ENCODE data around the gene TFPI.
"Not testable (repeated sequence)": the region's sequence is repeated elsewhere in the genome, so short reads cannot be mapped to it uniquely, and the experiment has no call there.

Gene TFPI

GRCh38 chr2:187552828-187553681 is 1.2 kb downstream of the TFPI start:
- no peak for DNase-seq (ENCODE audit: low read depth)

DNA sequence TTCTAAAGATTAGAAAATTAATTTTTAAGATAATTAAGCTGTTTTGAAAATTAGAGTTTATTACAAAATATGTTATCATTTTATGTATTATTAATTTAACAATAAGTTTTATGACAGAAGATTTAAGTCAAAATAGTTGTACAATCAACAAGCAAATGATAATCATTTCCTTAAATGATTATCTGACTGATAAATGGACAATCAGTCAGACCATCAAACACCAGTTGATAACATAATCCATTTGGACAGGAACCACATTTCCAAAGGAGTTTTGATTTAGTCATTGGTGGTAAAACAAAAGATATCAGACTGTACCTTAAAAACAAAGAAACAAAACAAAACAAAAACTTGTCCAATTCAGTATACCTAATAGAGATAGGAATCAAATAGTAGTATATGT is 1.9 kb downstream of the TFPI start:
- no peak for DNase-seq (ENCODE audit: low read depth)

DNA sequence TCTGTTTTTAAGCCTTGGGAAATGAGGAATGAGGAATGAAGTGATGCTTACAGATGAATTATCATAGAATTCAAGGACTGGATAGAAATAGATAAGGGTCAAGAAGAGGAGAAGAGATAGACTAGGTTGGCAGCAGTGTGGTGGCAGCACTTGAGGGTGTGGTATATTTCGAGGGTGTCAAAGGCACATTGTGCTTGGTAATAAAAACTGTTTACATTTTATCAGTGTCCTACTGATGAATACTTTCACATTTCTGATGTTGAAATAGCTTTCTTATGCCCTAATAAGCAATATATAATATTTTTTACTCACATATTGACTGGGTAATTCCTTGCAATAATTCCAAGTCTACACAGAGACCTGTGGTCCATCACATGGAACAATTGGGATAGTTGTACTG is 3.4 kb downstream of the TFPI start:
- DNase-seq (ENCODE audit: low read depth), result no peak

GRCh38 chr2:187549951-187550555 is 4.2 kb downstream of the TFPI start:
- no peak for DNase-seq (ENCODE audit: low read depth)

DNA sequence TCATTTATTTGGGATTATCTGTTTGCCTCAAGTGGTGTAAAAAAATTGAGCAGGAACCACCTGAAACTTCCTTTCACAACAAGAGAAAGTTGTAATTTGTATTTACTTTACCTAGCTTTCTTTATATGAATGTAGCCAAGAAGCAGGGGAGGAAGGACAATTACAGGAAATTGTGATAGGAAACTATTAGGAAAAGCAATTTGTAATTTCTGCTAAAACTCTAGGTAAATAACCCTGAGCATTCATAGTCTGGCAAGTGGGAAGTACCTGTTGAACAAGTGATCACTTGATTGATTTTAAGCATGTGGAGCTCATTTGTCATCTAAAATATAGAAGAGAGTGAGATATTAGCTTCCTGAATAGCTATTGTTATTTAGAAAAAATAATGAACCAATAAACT is 5.0 kb downstream of the TFPI start:
- DNase-seq (ENCODE audit: low read depth), result no peak

- no peak for DNase-seq (ENCODE audit: low read depth)
Measured at GRCh38 chr2:187548656-187549055, 5.6 kb downstream of the TFPI start.

DNA sequence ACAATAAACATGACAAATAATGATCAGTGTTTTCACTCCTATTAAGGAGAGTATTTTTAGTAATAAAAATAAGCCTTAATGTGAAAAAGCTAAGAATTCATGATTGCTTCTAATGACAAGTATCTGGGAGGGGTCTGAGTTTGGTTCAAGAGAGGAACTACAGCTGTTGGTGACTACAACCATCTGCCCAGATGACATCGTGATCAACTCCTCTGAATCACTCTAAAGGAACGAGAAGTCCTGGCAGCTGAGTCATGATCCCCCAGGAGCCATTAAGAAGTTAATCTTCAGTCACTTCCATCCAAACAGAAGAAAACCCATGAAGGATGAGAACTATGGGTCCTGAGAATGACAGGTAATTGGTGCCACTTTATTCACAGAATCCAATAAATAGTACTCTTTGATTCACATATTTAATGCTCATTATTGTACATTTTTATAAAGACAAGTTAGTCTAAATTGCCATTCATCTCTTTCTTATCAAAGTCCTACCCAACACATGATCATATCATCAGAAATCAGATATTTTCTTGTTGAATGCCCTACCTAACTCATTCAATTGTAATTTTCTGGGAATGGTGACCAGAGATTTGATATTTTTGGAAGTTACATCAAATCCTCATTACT is 6.8 kb downstream of the TFPI start:
- peak; percentile 82 for DNase-seq (ENCODE audit: low read depth)

- no peak for DNase-seq (ENCODE audit: low read depth)
Measured at GRCh38 chr2:187546762-187547333, 7.4 kb downstream of the TFPI start.

DNA sequence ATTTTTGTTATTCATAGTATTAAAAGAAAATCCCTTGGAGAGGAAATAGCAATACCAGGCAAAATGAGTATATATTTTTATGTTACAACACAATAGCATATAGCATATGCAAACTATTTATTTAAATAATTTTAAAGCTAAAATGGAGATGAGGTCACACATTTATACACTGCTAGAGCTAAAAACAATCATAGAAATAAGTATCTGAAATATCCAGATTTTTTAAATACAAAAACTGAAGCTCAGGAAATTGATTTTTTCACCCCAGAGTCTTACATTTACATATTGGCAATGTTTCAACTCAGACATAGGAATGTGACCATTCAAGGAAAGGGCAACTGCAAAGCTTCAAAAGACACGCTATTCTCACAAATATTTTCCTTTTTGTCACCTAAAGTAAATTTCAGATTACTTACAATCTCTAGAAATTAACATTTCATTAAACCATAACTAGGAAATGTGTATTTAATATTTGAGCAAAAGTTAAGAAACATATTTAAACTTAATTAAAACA is 8.9 kb downstream of the TFPI start:
- DNase-seq (ENCODE audit: low read depth), result no peak

- no peak for DNase-seq (ENCODE audit: low read depth)
Measured at GRCh38 chr2:187544371-187545080, 9.7 kb downstream of the TFPI start.

- no peak for DNase-seq (ENCODE audit: low read depth)
Measured at GRCh38 chr2:187543488-187543887, 10.7 kb downstream of the TFPI start.

GRCh38 chr2:187542123-187542522 is 12.1 kb downstream of the TFPI start:
- DNase-seq (ENCODE audit: low read depth), result no peak

- peak; percentile 81 for DNase-seq (ENCODE audit: low read depth)
Measured at GRCh38 chr2:187541086-187542085, 12.8 kb downstream of the TFPI start.

DNA sequence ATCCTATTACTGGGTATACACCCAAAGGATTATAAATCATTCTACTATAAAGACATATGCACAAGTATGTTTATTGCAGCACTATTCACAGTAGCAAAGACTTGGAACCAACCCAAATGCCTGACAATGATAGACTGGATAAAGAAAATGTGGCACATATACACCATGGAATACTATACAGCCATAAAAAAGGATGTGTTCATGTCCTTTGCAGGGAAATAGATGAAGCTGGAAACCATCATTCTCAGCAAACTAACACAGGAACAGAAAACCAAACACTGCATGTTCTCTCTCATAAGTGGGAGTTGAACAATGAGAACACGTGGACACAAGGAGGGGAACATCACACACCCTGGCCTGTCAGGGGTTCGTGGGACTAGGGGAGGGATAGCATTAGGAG is 16.0 kb downstream of the TFPI start:
- not testable (repeated sequence) for DNase-seq (ENCODE audit: low read depth)

DNA sequence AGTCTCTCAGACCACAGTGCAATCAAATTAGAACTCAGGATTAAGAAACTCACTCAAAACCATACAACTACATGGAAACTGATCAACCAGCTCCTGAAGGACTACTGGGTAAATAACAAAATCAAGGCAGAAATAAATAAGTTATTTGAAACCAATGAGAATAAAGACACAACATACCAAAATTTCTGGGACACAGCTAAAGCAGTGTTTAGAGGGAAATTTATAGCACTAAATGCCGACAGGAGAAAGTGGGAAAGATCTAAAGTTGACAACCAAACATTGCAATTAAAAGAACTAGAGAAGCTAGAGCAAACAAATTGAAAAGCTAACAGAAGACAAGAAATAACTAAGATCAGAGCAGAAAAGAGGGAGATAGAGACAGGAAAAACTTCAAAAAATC is 18.9 kb downstream of the TFPI start:
- DNase-seq (ENCODE audit: low read depth), result not testable (repeated sequence)

- DNase-seq (ENCODE audit: low read depth), result no peak
Measured at GRCh38 chr2:187532333-187533120, 21.7 kb downstream of the TFPI start.

DNA sequence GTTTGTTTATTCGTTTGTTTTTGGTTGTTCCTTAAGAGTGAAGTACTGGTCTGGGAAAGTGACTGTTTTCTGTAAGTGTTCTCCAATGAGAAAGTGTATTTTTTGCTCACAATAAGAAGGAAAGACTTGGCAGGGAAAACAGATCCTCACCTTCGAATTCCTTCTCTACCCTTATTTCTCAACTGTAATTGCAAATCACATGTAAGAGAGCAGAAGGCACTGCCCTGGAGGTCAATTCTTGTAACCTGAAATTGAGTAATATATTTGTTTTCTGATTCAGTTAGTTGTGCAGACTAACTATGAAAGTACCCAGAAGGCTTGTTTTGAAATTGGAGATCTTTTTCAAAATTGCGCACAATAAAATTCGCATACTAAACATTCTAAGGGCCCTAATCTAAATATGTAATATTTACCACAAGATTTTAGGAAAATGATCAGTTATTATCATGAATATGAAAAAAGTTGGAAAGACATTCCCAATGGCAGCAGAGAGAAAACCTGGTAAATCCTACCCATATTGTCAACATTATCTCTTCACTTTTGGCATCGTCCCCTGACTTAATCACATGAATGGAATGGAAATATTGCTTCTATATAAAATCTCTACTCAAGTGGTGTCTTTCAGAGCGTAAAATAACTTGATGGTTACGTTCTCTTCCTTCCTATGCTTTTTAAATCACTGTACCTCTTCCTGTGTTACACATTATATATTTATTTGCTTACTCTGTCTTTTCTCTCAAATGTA is 24.1 kb downstream of the TFPI start:
- DNase-seq (ENCODE audit: low read depth), result no peak

GRCh38 chr2:187529248-187529976 is 24.8 kb downstream of the TFPI start:
- no peak for DNase-seq (ENCODE audit: low read depth)

Measured in GM04504 (cell line).